Esophagus squamous epithelium (tissue), 4 donors: ENCODE measurements around the gene IL16.

Source experiments
- CTCF ChIP-seq, 6 experiments: fragments of 450-650 bp in 4 of 6; fragments of 200-600 bp in 2 of 6; sonication (generic) in 2 of 6; IDR thresholded peaks; one replicate each; pipeline ENCODE4 v1.5.1; 2016 to 2019; ENCODE audit warnings: antibody characterized with exemption in 6 of 6, mild to moderate bottlenecking in 4 of 6, moderate library complexity in 4 of 6
- POLR2A ChIP-seq, 4 donors: fragments of 450-650 bp; IDR thresholded peaks; one replicate each; pipeline ENCODE4 v1.6.1; 2017; ENCODE audit warnings: antibody characterized with exemption in 4 of 4, mild to moderate bottlenecking in 4 of 4, moderate library complexity in 3 of 4

- TF ChIP-seq CTCF (IDR thresholded peaks at IDR 0.05) (no peak), POLR2A (IDR thresholded peaks at IDR 0.05) (no peak)
These were observed 21.8 kb upstream of the IL16 start for GRCh38 chr15:81174792-81175327.
